Measurements from ENCODE around the gene RRAS.
"Not testable (repeated sequence)": the region's sequence is repeated elsewhere in the genome, so short reads cannot be mapped to it uniquely, and the experiment has no call there.

Gene RRAS

GRCh38 chr19:49652551-49653465, 12.9 kb upstream of the RRAS start:
- DNase-seq, result no peak

GRCh38 chr19:49651820-49652550, 12.0 kb upstream of the RRAS start:
- no peak for DNase-seq

GRCh38 chr19:49651029-49651819, 11.3 kb upstream of the RRAS start:
- DNase-seq, result no peak

- DNase-seq, result no peak
Measured at GRCh38 chr19:49646586-49646985, 6.6 kb upstream of the RRAS start.

GRCh38 chr19:49645995-49646394, 6.1 kb upstream of the RRAS start:
- no peak for DNase-seq

- DNase-seq, result no peak
Measured at GRCh38 chr19:49645592-49645991, 5.6 kb upstream of the RRAS start.

GRCh38 chr19:49643466-49643865, 3.5 kb upstream of the RRAS start:
- DNase-seq, result no peak

- no peak for DNase-seq
Measured at GRCh38 chr19:49642492-49643035, 2.6 kb upstream of the RRAS start.

- peak; percentile 99 for DNase-seq
Measured at GRCh38 chr19:49641688-49642491, 1.9 kb upstream of the RRAS start, which contains the start of gene SCAF1. Gene SCAF1 (plus strand): TSS chr19:49642209. CDS start chr19:49645027, 2,818 bp downstream.

- no peak for DNase-seq
Measured at GRCh38 chr19:49639401-49640112, 386 bp downstream of the RRAS start.

- no peak for DNase-seq
Measured at GRCh38 chr19:49637821-49638738, 1.9 kb downstream of the RRAS start.

- no peak for DNase-seq
Measured at GRCh38 chr19:49636233-49636932, 3.6 kb downstream of the RRAS start.

GRCh38 chr19:49635530-49636232, 4.3 kb downstream of the RRAS start:
- no peak for DNase-seq

- not testable (repeated sequence) for DNase-seq
Measured at GRCh38 chr19:49633273-49633672, 6.7 kb downstream of the RRAS start.

- no peak for DNase-seq
Measured at GRCh38 chr19:49632576-49632975, 7.4 kb downstream of the RRAS start.

GRCh38 chr19:49631610-49632192, 8.2 kb downstream of the RRAS start:
- no peak for DNase-seq

GRCh38 chr19:49631014-49631588, 8.8 kb downstream of the RRAS start:
- no peak for DNase-seq

GRCh38 chr19:49629659-49630058, 10.3 kb downstream of the RRAS start:
- DNase-seq, result no peak

All from DMS79 (cell line).